Measurements from ENCODE around the gene TBC1D22A.

Gene TBC1D22A

GRCh38 chr22:46971099-46971763, 208.8 kb downstream of the TBC1D22A start:
- TF ChIP-seq, protein P1, sequence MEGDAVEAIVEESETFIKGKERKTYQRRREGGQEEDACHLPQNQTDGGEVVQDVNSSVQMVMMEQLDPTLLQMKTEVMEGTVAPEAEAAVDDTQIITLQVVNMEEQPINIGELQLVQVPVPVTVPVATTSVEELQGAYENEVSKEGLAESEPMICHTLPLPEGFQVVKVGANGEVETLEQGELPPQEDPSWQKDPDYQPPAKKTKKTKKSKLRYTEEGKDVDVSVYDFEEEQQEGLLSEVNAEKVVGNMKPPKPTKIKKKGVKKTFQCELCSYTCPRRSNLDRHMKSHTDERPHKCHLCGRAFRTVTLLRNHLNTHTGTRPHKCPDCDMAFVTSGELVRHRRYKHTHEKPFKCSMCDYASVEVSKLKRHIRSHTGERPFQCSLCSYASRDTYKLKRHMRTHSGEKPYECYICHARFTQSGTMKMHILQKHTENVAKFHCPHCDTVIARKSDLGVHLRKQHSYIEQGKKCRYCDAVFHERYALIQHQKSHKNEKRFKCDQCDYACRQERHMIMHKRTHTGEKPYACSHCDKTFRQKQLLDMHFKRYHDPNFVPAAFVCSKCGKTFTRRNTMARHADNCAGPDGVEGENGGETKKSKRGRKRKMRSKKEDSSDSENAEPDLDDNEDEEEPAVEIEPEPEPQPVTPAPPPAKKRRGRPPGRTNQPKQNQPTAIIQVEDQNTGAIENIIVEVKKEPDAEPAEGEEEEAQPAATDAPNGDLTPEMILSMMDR (IDR thresholded peaks at IDR 0.05): no peak

GRCh38 chr22:46971764-46972125, 209.3 kb downstream of the TBC1D22A start:
- TF ChIP-seq, protein P1 (IDR thresholded peaks at IDR 0.05): no peak

- TF ChIP-seq, protein P1 (IDR thresholded peaks at IDR 0.05): no peak
Measured at GRCh38 chr22:46972256-46972655, 209.8 kb downstream of the TBC1D22A start.

- TF ChIP-seq, protein P1 (IDR thresholded peaks at IDR 0.05): no peak
Measured at GRCh38 chr22:46972901-46973831, 210.7 kb downstream of the TBC1D22A start.

- TF ChIP-seq, protein P1 (IDR thresholded peaks at IDR 0.05): no peak
Measured at GRCh38 chr22:46974077-46974476, 211.6 kb downstream of the TBC1D22A start.

DNA sequence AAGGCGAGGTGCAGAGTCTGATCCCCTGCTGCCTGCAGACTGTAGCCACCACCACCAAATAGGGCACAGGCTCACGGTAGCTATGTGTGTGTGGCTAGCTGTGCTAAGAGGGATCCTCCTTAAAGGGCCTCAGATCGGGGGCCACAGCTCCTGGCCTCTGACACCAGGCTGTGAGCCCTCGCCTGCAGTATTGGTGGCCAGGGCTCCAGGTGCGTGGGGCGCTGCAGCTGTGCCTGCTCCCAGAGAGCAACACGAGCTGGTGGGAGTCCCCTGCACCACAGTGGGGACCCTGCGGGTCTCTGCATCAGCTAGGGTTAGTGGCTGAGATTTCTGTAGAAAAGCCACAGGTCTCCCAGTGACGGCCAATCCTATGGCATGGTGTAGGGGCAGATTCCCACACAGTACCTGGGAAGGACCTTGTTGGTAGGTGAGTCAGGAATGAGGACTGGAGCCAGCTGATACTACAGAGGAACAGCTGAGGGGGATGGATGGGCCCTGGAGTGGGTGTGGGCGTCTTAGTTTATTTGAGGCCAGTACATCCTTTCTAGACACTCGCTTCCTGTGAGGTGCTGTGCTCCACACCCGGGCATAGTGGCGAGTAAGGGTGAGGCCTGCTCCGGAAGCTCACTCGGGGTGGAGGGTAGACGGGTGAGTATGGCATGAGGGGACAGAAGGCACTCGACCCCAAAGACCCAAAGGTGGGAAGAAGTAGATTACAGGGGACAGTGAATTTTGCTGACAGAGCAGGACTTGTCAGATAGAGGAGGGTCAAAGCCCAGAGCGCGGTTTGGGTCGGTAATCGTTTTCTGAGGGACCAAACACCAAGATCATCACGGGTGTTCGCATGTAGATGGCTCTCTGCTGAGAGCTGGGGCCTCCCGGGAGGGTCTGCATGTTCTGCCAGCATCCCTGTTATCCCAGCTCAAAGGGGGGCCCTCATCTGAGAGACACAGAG, 212.5 kb downstream of the TBC1D22A start:
- TF ChIP-seq, protein P1 (IDR thresholded peaks at IDR 0.05): no peak

- TF ChIP-seq, protein P1 (IDR thresholded peaks at IDR 0.05): no peak
Measured at GRCh38 chr22:46976143-46976542, 213.7 kb downstream of the TBC1D22A start.
